GM18907 (cell line): Measurements from ENCODE around the gene CHORDC1.
"Not testable (repeated sequence)": the region's sequence is repeated elsewhere in the genome, so short reads cannot be mapped to it uniquely, and the experiment has no call there.

Experiments
- ATAC-seq: cut with Tn5 transposase; IDR thresholded peaks from one replicate; pipeline ENCODE4 v1.9.1; 2021; ENCODE audit warnings: mild to moderate bottlenecking, moderate library complexity; ENCODE audit not compliant: unreplicated experiment

Gene CHORDC1

GRCh38 chr11:90218606-90219005 is 4.2 kb downstream of the CHORDC1 start:
- ATAC-seq: no peak

- no peak for ATAC-seq
These were observed 6.2 kb downstream of the CHORDC1 start for GRCh38 chr11:90216611-90217010.

DNA sequence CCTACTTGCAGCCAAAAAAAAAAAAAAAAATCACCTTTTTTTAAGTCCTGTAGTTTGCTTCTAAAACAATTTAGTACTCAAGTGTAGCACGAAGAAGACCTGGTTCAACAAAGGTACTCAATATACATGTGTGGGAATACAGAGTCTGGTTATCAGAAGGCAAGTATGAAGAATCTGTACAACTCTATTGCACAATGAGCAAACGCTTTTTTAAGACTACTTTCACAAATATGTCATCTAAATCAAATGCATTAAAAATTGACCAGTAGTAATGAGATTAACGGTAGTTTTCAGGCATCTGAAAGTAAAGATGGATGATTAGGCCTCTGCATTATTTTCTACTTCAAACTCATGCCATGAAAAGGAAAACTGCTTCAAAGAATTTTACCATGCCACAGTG is 9.5 kb downstream of the CHORDC1 start:
- ATAC-seq: no peak

GRCh38 chr11:90208857-90209256 is 14.0 kb downstream of the CHORDC1 start:
- no peak for ATAC-seq

- not testable (repeated sequence) for ATAC-seq
These were observed 14.9 kb downstream of the CHORDC1 start for GRCh38 chr11:90207992-90208391.

- peak; percentile 86 for ATAC-seq
These were observed 17.8 kb downstream of the CHORDC1 start for GRCh38 chr11:90204832-90205646.

- ATAC-seq: no peak
These were observed 18.4 kb downstream of the CHORDC1 start for GRCh38 chr11:90204407-90204806.

- no peak for ATAC-seq
These were observed 20.5 kb downstream of the CHORDC1 start for GRCh38 chr11:90202342-90202741.

DNA sequence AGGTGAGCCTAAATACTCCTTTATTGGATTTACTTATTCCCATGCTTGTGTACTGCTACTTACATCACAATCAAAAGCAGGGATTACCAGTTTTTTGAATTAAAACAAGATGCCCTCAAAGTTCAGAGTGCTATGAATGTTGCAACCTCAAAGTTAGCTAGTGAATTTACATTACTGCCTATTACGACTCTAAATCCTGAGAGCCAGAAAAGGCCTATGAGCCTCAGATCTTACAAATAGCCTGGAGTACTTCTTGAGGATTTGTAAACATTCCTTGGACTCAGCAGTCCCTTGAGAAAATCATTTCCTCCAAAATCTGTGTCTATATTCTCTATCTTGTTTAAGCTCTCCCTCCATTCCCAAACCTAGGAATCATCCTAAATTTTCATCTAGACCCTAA is 25.5 kb downstream of the CHORDC1 start:
- no peak for ATAC-seq

DNA sequence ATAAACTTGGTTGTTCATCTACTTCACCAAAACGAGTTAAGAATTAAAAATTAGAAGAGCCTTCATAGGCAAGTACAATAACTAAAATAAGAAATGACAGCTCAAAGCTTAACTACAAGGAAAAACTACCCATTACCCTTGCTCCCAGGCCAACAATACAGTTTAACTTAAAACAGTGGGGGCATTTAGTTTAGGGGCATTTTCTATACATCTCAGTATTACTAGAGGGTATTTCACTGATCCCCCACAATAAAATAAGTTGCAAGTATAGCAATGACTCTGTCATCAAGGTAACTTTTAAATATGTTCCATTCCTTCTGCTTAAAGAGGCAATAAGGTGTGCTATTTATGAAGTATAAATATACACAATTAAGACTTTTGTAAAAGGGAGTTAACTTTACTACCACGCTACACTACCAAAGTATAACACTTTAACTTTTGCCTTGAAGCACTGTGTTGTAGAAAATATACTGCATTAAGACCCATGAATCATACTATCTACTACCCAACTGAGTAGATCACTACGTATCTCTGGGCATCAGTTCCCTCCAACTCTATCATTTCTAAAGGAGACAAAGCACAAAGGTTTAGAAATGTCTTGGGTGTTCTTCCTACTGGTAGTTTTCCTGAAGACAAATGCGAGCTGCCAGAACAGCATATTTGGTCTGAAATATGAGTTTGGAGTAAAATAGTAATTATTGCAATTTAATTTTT is 29.8 kb downstream of the CHORDC1 start:
- ATAC-seq: peak; percentile 41

GRCh38 chr11:90189011-90189410 is 33.8 kb downstream of the CHORDC1 start:
- ATAC-seq: no peak

- ATAC-seq: no peak
These were observed 35.0 kb downstream of the CHORDC1 start for GRCh38 chr11:90187839-90188238.

DNA sequence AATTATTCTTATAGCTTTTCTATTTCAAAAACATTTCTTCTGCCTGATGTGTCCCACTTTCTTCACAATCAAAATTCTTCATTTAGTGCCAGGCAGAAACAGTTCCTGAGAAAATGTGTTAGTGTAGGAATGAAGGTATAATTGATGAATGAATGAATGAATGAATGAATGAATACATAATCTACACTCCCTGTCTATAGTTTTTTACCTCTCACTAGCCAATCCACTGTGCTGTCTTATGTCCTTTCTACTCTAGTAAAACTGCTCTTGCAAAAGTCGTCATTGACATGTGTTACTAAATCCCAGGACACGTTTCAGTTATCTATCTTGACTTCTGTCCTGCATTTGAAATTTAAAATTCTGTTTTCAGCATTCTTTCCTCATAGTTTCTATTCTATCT is 42.9 kb downstream of the CHORDC1 start:
- no peak for ATAC-seq

DNA sequence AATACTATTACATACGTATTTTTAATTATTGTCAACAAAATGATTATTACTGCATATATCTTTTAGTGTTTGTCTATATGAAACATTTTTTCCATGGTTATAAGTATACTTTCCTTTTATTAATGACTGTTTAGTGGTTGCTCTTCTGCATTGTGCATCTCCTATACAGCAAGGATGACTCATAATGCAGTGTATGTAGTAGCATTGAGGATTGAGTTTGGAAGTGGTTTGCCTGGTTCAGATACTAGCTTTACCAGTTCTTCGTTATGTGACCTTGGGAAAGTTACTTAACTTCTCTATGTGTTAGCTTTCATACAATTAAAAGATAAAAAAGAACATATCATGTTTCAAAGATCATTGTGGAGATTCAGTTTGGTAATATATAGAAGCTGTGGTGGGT is 44.1 kb downstream of the CHORDC1 start:
- no peak for ATAC-seq

- no peak for ATAC-seq
These were observed 46.8 kb downstream of the CHORDC1 start for GRCh38 chr11:90176069-90176468.

DNA sequence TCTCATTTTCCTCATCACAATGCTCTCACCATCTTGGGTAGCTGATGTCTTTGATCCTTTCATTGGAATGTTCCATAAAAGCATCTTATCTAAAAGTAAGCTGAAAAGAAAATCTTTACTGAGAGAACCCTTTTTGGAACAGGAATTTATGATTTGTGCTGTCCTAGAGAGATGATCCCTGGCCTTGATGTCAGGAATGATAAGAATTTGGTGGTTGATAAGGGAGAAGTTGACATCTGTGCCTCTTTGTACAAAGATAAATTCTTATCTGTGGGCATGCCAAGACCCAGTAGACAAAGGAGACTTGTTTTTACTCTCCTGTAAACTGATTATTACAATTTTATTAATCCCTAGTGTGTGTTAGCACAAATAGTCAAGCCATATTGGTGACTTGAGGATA is 51.5 kb downstream of the CHORDC1 start:
- ATAC-seq: no peak

DNA sequence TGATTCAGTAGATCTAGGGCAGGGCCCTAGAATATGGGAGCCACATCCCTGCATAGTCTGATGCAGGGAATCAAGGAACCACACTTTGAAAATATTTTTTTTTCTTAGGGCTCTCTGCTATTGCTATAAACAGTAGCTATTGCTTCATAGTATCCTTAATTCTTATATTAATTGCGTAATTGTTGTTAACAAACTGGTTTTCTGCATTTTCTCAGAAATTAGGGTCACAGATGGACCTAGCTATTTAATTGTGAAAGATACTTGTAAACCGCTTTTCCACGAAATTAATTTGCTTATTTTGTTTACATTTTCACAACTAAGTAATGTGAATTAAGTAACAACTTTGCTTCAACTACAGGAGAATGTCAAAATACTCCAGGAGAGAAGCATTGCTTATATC is 54.3 kb downstream of the CHORDC1 start:
- ATAC-seq: no peak

DNA sequence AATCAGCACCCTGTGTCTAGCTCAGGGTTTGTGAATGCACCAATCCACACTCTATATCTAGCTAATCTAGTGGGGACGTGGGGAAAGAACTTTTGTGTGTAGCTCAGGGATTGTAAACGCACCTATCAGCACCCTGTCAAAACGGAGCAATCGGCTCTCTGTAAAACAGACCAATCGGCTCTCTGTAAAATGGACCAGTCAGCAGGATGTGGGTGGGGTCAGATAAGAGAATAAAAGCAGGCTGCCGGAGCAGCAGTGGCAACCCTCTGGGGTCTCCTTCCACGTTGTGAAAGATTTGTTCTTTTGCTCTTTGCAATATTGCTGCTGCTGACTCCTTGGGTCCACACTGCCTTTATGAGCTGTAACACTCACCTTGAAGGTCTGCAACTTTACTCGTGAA is 55.1 kb downstream of the CHORDC1 start:
- ATAC-seq: not testable (repeated sequence)

- ATAC-seq: not testable (repeated sequence)
These were observed 55.8 kb downstream of the CHORDC1 start for GRCh38 chr11:90166982-90167573.
